Measurements from ENCODE around the gene SHISAL2B.
"Not testable (repeated sequence)": the region's sequence is repeated elsewhere in the genome, so short reads cannot be mapped to it uniquely, and the experiment has no call there.

SHISAL2B gene

DNA sequence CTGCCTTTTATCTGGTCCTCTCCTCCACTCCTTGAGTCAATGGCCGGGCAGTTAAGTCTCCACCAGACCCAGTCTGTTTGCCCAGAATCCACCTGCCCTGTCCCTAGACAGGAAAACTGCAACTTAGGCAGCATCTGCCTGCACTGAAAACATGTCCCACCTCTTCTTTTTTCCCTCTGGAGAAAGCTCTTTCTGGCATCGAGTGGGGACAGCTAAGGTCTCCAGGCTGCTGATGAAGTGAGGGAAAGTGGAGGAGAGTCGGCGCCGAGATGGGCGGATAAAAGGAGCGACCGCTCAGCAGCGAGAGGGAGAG is 243 bp upstream of the SHISAL2B start:
- TF ChIP-seq CTCF (IDR thresholded peaks at IDR 0.05; ENCODE audit: control insufficient read depth, insufficient read depth, low read depth, low read length, missing control alignments) = no peak

GRCh38 chr5:64691291-64691690 is 988 bp downstream of the SHISAL2B start:
- DNase-seq (ENCODE audit: low read depth) = no peak
- no peak overlapping the region for H3K4me3 ChIP-seq (ENCODE audit: control insufficient read depth, low read depth, low read length)
- TF ChIP-seq CTCF (IDR thresholded peaks at IDR 0.05; ENCODE audit: control insufficient read depth, insufficient read depth, low read depth, low read length, missing control alignments) = no peak

More for the DNA sequence above, 243 bp upstream of the SHISAL2B start:
- peak overlapping the region; percentile 32 for H3K4me3 ChIP-seq (ENCODE audit: control insufficient read depth, low read depth, low read length)
- no peak for DNase-seq (ENCODE audit: low read depth)

DNA sequence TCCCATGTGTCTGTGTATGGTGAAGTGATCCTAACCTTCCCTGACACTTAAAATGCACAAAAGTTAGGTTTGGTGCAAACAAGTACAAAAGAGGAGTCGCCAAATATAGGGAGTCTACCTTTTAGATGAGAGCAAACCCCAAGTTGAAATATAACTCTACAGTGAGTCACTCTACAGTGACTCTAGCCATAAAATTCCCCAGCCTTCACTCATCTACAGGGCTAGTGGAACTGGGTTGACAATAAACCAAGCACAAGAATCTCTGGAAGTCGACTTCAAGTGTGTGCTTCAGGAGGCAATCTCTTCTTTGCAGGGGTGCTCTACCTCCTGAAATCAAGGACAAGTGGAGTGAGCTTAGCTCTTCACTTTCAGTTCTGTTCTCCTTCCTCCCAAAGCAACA is 3.3 kb downstream of the SHISAL2B start:
- no peak for DNase-seq (ENCODE audit: low read depth)
- H3K4me3 ChIP-seq (ENCODE audit: control insufficient read depth, low read depth, low read length) = no peak overlapping the region
- TF ChIP-seq CTCF (IDR thresholded peaks at IDR 0.05; ENCODE audit: control insufficient read depth, insufficient read depth, low read depth, low read length, missing control alignments) = no peak

DNA sequence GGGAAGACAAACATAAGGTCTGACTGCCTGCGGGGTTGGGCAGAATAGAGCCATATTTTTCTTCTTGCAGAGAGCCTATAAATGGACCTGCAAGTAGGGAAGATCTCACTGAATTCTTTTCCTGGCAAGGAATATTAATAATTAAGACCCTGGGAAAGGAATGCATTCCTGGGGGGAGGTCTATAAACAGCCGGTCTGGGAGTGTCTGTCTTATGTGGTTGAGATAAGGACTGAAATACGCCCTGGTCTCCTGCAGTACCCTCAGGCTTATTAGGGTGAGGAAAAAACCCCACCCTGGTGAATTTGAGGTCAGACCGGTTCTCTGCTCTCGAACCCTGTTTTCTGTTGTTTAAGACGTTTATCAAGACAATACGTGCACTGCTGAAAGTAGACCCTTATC is 6.1 kb downstream of the SHISAL2B start:
- not testable (repeated sequence) for DNase-seq (ENCODE audit: low read depth); H3K4me3 ChIP-seq (ENCODE audit: control insufficient read depth, low read depth, low read length)

- no peak for DNase-seq (ENCODE audit: low read depth)
- H3K4me3 ChIP-seq (ENCODE audit: control insufficient read depth, low read depth, low read length) = no peak overlapping the region
- TF ChIP-seq CTCF (IDR thresholded peaks at IDR 0.05; ENCODE audit: control insufficient read depth, insufficient read depth, low read depth, low read length, missing control alignments) = no peak
These were observed 10.5 kb downstream of the SHISAL2B start for GRCh38 chr5:64700765-64701164.

DNA sequence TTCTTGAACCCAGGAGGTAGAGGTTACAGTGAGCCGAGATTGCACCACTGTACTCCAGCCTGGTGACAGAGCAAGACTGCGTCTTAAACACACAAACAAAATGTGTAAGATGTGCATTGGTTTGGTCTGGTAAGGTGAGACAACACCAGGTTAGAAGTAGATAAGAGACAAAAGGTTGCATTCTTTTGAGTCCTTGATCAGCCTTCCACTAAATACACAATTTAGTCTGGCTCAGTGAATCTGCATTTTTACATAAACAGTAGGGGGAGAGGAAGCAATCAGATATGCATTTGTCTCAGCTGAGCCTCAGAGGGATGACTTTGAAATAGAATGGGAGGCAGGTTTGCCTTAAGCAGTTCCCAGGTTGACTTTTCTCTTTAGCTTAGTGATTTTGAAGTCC is 15.8 kb downstream of the SHISAL2B start:
- not testable (repeated sequence) for DNase-seq (ENCODE audit: low read depth); H3K4me3 ChIP-seq (ENCODE audit: control insufficient read depth, low read depth, low read length)

- TF ChIP-seq CTCF (IDR thresholded peaks at IDR 0.05; ENCODE audit: control insufficient read depth, insufficient read depth, low read depth, low read length, missing control alignments) = no peak
- DNase-seq (ENCODE audit: low read depth) = no peak
- H3K4me3 ChIP-seq (ENCODE audit: control insufficient read depth, low read depth, low read length) = no peak overlapping the region
These were observed 16.9 kb downstream of the SHISAL2B start for GRCh38 chr5:64707191-64707590.

GRCh38 chr5:64714495-64714894 is 24.2 kb downstream of the SHISAL2B start:
- not testable (repeated sequence) for H3K4me3 ChIP-seq (ENCODE audit: control insufficient read depth, low read depth, low read length); DNase-seq (ENCODE audit: low read depth)

DNA sequence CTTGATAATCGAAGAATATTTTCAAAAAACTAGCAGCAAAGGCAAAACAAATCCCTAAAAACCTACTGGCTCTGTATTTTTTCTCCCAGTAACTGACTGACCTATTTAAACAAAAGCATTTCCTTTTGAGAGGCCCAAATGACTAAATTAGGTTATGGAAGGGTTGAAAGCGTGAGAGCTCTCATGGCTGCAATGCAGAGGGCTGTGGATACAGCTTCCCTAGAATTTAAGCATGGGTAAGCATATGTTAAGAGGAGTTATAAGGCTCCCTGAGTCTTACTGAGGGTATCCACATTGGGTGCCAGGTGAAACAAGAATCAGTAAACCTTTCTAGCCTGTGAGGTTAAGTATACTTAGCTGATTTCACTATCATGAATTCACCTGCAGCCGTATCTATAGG is 32.3 kb downstream of the SHISAL2B start:
- TF ChIP-seq CTCF (IDR thresholded peaks at IDR 0.05; ENCODE audit: control insufficient read depth, insufficient read depth, low read depth, low read length, missing control alignments) = no peak
- no peak overlapping the region for H3K4me3 ChIP-seq (ENCODE audit: control insufficient read depth, low read depth, low read length)
- DNase-seq (ENCODE audit: low read depth) = no peak
